ENCODE data around the gene CCDC183. TPM values are rescaled to one million over a fixed set of nuclear protein-coding genes. Genes with fewer than 3 reads are reported as not detected.

CCDC183 gene
- total and polyA plus RNA-seq, 10 of the 15 experiments (the other 5 are each of a cell fraction or from before 2014, with no cell fraction given), result 0.04 to 1.2 (median 0.55) TPM; not detected in 5

DNA sequence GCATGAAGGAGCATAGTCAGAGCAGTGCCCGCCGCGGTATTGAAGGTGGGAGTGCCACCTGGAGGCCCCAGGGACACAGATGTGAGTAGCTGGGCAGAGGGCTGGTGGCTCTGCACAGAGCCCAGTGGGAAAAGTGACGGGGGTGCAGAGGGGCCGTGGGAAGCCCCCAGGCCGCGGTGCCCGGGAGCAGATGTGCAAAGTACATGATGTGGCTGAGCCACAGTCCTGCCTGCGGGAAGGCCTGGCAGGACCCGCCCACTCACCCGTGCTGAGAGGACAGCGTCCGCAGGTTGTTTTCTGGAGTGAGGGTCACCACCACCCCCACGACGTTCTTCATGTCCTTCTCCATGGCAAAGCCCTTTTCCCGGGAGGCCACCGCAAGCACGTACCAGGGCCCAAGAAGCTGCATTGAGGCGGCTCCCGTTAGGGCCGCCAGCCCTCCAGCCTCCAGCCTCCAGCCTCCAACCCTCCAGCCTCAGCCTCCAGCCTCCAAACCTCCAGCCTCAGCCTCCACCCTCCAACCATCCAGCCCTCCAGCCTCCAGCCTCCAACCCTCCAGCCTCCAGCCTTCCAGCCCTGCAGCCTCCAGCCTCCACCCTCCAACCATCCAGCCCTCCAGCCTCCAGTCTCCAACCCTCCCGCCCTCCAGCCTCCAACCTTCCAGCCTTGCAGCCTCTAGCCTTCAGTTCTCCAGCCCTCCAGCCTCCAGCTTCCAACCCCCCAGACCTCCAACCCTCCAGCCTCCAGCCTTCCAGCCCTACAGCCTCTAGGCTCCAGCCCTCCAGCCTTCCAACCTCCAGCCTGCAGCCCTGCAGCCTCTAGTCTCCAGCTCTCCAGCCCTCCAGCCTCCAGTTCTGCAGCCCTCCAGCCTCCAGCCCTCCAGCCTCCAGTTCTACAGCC is 48.7 kb upstream of the CCDC183 start:
- ATAC-seq, result no peak
- no peak overlapping the region for H3K9ac ChIP-seq (ENCODE audit: control insufficient read depth, insufficient read depth, low read length)
- ChIA-PET POLR2A (no interaction called here), SMC1A (ENCODE audit: uncharacterized antibody, unreplicated experiment) (no interaction called here), CTCF (no interaction called here), RAD21 (ENCODE audit: unreplicated experiment) (no interaction called here)
- no peak overlapping the region for H3K4me2 ChIP-seq (ENCODE audit: control insufficient read depth, insufficient read depth)
- DNase-seq (ENCODE audit: low read depth, low spot score), result no peak
- FAIRE-seq, result no peak
- no TSS peak for BruUV-seq (replicated peaks)
- intact Hi-C loops (cut with micrococcal nuclease; ENCODE audit: unreplicated experiment), result no loop called here
- H3K4me1 ChIP-seq (ENCODE audit: control insufficient read depth, insufficient read depth, low read length), result no peaks in the 10 kb centered on the region
- 38% methylated on average over 18 of the region's 22 CpGs for WGBS (ENCODE audit: insufficient coverage, insufficient replicate concordance, low lambda C conversion rate, missing lambda C conversion rate)
- H3K79me2 ChIP-seq (ENCODE audit: control insufficient read depth, insufficient read depth, low read length), result no peaks in the 10 kb centered on the region
- H2AFZ ChIP-seq (ENCODE audit: control insufficient read depth, low read depth, low read length), result no peak overlapping the region
- no peaks in the 10 kb centered on the region for H4K20me1 ChIP-seq (ENCODE audit: control insufficient read depth, insufficient read depth)
- no peaks in the 10 kb centered on the region; a peak in 2 of 4 replicates for H3K27me3 ChIP-seq (replicated peaks in 1 of 2; ENCODE audit: control insufficient read depth in 2 of 2, insufficient read depth in 2 of 2, low read length in 1 of 2)
- in situ Hi-C loops (cut with MboI), result no loop called here
- no peak overlapping the region for H3K27ac ChIP-seq (ENCODE audit: control insufficient read depth, insufficient read depth)
- peaks cover 13% of the 10 kb centered on the region for H3K9me3 ChIP-seq (replicated peaks; ENCODE audit: control insufficient read depth, insufficient read depth, low read length)
- no peak overlapping the region for H3K4me3 ChIP-seq
- H3K36me3 ChIP-seq (ENCODE audit: control insufficient read depth in 2 of 2, insufficient read depth in 2 of 2, low read length in 1 of 2), result no peaks in the 10 kb centered on the region
- TF ChIP-seq, protein P1, sequence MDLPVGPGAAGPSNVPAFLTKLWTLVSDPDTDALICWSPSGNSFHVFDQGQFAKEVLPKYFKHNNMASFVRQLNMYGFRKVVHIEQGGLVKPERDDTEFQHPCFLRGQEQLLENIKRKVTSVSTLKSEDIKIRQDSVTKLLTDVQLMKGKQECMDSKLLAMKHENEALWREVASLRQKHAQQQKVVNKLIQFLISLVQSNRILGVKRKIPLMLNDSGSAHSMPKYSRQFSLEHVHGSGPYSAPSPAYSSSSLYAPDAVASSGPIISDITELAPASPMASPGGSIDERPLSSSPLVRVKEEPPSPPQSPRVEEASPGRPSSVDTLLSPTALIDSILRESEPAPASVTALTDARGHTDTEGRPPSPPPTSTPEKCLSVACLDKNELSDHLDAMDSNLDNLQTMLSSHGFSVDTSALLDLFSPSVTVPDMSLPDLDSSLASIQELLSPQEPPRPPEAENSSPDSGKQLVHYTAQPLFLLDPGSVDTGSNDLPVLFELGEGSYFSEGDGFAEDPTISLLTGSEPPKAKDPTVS (IDR thresholded peaks at IDR 0.05; ENCODE audit: low read depth, low read length), result no peak
- TF ChIP-seq, protein P2, sequence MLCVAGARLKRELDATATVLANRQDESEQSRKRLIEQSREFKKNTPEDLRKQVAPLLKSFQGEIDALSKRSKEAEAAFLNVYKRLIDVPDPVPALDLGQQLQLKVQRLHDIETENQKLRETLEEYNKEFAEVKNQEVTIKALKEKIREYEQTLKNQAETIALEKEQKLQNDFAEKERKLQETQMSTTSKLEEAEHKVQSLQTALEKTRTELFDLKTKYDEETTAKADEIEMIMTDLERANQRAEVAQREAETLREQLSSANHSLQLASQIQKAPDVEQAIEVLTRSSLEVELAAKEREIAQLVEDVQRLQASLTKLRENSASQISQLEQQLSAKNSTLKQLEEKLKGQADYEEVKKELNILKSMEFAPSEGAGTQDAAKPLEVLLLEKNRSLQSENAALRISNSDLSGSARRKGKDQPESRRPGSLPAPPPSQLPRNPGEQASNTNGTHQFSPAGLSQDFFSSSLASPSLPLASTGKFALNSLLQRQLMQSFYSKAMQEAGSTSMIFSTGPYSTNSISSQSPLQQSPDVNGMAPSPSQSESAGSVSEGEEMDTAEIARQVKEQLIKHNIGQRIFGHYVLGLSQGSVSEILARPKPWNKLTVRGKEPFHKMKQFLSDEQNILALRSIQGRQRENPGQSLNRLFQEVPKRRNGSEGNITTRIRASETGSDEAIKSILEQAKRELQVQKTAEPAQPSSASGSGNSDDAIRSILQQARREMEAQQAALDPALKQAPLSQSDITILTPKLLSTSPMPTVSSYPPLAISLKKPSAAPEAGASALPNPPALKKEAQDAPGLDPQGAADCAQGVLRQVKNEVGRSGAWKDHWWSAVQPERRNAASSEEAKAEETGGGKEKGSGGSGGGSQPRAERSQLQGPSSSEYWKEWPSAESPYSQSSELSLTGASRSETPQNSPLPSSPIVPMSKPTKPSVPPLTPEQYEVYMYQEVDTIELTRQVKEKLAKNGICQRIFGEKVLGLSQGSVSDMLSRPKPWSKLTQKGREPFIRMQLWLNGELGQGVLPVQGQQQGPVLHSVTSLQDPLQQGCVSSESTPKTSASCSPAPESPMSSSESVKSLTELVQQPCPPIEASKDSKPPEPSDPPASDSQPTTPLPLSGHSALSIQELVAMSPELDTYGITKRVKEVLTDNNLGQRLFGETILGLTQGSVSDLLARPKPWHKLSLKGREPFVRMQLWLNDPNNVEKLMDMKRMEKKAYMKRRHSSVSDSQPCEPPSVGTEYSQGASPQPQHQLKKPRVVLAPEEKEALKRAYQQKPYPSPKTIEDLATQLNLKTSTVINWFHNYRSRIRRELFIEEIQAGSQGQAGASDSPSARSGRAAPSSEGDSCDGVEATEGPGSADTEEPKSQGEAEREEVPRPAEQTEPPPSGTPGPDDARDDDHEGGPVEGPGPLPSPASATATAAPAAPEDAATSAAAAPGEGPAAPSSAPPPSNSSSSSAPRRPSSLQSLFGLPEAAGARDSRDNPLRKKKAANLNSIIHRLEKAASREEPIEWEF (IDR thresholded peaks at IDR 0.05; ENCODE audit: insufficient replicate concordance, low read depth, low read length), result no peak
- no peak for TF ChIP-seq NFYA (IDR thresholded peaks at IDR 0.05; ENCODE audit: borderline replicate concordance, low read depth, low read length)
- no peak for TF ChIP-seq HDAC6 (IDR thresholded peaks at IDR 0.05; ENCODE audit: unreplicated experiment)
- TF ChIP-seq RB1 (IDR thresholded peaks at IDR 0.05; ENCODE audit: borderline replicate concordance), result no peak
- no peak for TF ChIP-seq SMC3 (IDR thresholded peaks at IDR 0.05; ENCODE audit: borderline replicate concordance, low read length)
- TF ChIP-seq RFX5 (IDR thresholded peaks at IDR 0.05; ENCODE audit: low read depth, low read length), result no peak
- TF ChIP-seq, protein P3, sequence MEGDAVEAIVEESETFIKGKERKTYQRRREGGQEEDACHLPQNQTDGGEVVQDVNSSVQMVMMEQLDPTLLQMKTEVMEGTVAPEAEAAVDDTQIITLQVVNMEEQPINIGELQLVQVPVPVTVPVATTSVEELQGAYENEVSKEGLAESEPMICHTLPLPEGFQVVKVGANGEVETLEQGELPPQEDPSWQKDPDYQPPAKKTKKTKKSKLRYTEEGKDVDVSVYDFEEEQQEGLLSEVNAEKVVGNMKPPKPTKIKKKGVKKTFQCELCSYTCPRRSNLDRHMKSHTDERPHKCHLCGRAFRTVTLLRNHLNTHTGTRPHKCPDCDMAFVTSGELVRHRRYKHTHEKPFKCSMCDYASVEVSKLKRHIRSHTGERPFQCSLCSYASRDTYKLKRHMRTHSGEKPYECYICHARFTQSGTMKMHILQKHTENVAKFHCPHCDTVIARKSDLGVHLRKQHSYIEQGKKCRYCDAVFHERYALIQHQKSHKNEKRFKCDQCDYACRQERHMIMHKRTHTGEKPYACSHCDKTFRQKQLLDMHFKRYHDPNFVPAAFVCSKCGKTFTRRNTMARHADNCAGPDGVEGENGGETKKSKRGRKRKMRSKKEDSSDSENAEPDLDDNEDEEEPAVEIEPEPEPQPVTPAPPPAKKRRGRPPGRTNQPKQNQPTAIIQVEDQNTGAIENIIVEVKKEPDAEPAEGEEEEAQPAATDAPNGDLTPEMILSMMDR (IDR thresholded peaks at IDR 0.05 in 2 of 3, conservative IDR thresholded peaks at IDR 0.05 in 1 of 3; ENCODE audit: control insufficient read depth in 2 of 3, extremely low read depth in 1 of 3, insufficient read depth in 1 of 3, low read depth in 3 of 3, low read length in 3 of 3), result no peak
- TF ChIP-seq ZNF207 (IDR thresholded peaks at IDR 0.05; ENCODE audit: borderline replicate concordance), result no peak
- TF ChIP-seq NFXL1 (IDR thresholded peaks at IDR 0.05; ENCODE audit: borderline replicate concordance), result no peak
- TF ChIP-seq CBFB (IDR thresholded peaks at IDR 0.05; ENCODE audit: low read depth), result no peak
